HG03457 (cell line): Measurements from ENCODE around the gene MTUS2.
A peak's percentile ranks its signal among the peaks of the same experiment; 100 is the strongest.

Source experiments
- ATAC-seq: cut with Tn5 transposase; IDR thresholded peaks from one replicate; pipeline ENCODE4 v1.9.1; 2021; ENCODE audit warnings: moderate number of reproducible peaks; ENCODE audit not compliant: unreplicated experiment

Gene MTUS2

DNA sequence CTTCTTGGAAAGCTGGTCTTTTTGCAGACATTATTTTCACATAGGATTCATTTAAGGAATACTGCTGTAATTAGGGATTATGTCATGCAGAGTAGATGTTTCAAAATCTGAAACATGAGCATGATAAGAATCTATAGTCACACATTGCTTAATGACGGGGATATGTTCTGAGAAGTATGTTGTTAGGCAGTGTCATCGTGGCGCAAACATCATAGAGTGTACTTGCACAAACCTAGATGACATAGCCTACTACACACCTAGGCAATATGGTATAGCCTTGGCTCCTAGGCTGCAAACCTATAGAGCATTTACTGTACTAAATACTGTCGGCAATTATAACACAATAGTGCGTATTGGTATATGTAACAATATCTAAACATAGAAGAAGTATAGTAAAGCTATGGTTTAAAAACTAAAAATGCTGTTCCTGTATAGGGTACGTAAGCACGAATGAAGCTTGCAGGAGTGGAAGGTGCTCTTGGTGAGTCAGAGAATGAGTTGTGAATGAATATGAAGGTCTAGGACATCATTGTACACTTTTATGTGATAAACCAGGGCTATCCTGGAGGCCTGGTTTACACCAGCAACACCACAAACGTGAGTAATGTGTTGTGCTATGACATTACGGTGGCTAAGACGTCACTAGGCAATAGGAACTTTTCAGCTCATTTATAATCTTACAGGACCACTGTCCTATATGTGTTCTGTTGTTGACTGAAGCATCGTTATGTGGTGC is 283.1 kb downstream of the MTUS2 start:
- no peak for ATAC-seq

- no peak for ATAC-seq
Measured at GRCh38 chr13:29104461-29104860, 284.3 kb downstream of the MTUS2 start.

GRCh38 chr13:29105779-29106178 is 285.6 kb downstream of the MTUS2 start:
- ATAC-seq: no peak

DNA sequence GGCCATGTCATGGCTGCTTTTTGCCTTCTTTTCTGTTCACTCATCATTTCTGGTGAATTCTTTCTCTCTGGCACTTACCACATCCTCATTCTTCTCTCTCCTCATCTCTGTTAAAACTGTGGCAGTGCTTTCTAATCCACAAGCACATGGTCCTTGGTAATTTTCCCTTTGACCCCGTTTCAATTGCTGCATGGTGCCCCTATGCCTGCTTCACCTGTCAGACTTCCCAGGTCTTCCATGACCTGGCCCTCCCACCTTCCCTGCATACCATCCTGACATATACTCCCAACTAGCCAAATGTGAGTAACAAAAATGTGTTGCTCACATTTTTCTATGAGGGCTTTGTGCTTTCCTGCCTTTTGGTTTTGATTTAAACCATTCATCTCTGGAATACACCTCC is 286.5 kb downstream of the MTUS2 start:
- no peak for ATAC-seq

DNA sequence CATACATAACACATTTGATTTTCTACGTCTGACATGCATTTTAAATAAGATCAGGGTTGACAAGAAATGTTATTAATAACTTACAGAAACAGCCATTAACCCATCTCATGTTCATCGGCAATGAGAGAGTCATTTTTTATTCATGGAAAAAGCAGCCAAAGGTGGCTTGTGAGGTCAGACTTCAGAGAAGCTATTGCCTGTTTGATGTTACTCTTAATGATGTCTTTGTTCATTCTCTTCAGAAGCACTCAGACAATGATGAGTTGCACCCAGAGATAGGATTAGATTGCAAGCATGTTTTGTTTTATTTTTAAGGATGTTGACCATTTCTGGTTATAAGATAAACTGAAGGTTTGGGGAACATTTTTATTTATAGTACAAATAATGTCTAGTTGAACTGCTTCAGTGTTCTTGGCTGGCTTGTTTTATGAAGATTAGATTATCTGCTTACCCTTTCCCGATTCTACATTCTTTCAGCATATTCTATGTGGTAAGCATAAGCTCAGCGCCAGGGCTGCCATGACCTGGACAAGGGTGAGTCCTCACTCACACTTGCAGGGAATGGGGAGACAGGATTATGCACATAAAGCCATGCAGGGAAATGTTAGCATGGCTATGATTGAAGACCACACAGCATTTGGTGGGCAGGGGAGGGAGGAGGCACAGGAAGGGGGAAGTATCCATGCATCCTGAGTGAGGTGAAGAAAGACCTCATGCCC is 288.1 kb downstream of the MTUS2 start:
- no peak for ATAC-seq

DNA sequence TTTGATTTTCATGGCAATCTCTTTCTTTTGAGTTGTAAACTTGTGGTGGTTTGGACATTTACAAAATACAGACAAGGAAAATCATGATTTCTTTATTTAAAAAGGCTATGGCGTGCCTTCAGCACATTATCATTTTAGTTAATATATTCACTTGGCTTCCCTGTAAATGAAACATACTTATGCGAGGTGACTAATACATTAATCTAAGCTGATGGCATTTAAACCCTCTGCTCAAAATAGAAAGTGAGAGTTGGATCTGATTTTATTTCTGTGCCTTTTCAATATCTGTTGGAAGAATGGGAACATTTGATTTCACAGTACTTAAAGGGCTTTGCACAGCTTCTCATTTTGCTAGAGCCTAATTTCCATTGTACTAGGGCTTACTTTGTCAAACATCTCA is 289.8 kb downstream of the MTUS2 start:
- ATAC-seq: no peak

DNA sequence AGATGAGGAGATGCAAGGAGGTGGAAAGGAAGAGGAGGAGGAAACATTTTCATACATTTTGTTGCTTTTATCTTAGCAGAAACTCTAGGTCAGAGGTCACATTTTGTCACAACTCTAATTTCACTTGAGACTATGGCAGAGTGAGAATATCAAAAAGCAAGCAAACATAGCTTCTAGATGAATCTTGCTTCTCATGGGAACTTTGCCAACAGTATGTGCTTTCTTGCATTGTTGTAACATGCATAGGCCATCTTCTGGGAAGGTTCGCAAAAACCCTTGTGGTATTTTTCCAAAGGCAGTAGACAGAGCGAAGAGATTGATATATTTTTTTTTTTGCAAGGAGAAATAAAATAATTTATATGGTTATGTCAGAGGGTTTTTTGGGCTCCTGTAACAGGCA is 291.3 kb downstream of the MTUS2 start:
- no peak for ATAC-seq

GRCh38 chr13:29115842-29116241 is 295.7 kb downstream of the MTUS2 start:
- ATAC-seq: no peak

DNA sequence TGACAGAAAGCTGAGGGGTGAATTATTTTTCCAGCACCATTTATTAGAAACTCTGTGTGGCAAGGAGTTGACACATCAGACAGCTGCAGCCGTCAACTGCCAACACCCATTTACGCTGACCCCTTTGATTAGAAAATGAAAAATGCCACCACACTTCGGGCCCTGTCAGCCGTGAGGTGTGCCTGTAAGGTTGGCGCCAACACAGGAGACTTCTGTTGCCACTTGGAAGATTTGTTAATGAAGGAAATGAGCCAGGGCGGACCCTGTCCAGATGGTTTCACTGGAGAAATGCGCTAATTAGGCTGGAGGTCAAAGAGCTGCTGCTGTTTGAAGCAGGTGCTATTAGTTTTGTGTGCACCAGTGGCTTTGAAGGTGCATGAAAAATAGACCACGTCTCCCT is 297.5 kb downstream of the MTUS2 start:
- no peak for ATAC-seq

DNA sequence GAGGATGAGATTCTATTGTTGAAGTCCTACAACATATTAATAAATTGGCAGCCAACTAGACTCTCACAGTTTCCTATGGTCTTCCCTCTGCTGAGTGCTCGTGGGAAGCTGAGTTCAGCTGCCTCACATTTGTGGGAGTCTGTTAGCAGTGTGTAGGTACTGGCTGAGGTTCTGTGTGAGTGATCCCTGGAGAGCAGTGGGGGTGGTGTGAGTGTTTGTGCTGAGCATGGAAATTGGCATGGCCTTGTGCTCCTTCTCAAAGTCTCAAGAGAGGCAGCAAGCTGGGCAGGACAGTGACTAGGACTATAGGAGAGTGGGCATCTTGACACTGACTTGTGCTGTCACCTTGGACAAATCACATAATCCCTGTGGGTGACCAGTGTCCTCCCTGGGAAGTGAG is 298.3 kb downstream of the MTUS2 start:
- no peak for ATAC-seq

GRCh38 chr13:29125191-29125933 is 305.2 kb downstream of the MTUS2 start:
- peak; percentile 56 for ATAC-seq

DNA sequence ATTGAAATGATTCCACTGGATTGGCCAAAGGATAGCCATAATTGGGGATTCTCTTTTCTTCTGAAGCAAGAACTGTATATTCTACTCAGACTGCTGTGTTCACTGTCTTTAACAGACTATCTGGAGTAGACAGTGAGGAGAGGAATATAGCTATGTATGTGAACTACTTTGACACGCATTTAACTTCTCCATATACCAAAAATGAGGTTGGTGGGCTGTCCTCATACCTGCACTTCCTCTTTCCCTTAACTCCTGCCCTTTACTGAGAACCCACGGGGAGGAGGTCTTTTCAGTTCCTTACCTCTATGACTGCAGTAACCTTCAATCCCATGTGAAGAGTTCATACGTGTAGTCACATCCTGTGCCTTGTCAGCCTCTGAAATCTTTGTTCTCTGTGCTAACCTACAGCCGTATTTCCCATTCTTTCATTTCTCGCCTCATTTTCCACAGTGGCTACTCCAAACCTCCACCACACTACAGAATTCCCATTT is 305.8 kb downstream of the MTUS2 start:
- ATAC-seq: peak; percentile 53

GRCh38 chr13:29129616-29130015 is 309.5 kb downstream of the MTUS2 start:
- ATAC-seq: no peak

- no peak for ATAC-seq
Measured at GRCh38 chr13:29131159-29131558, 311.0 kb downstream of the MTUS2 start.

DNA sequence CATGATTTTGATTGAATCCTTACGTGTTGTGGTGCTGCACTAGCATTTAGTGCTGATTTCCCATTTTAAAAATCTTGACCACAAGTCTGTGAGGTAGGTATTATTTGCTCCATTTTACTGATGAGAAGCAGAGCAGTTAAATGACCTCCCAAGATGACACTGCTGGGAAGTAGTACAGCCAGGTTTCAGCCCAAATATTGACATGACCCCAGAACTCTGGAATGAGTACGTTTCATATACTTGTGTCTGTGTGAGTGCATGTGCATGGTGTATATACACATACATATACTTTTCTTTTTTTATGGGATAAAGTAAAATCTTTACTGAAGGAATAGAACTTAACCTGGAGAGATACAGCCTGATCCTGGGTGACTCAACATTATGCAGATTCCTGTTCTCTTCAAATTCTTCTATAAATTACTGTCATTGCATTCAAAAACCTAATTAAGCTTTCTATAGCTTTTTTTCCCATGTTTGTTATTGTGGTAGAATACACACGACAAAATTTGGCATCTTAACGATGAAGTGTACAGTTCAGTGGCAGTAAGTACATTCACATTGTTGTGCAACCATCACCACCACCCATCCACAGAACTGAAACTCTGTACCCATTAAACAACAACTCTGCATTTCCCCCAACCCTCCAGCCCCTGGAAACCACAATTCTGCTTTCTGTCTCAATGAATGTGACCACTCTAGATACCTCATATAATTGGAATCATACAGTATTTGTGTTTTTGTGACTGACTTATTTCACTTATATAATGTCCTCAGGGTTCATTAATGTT is 311.9 kb downstream of the MTUS2 start:
- no peak for ATAC-seq

DNA sequence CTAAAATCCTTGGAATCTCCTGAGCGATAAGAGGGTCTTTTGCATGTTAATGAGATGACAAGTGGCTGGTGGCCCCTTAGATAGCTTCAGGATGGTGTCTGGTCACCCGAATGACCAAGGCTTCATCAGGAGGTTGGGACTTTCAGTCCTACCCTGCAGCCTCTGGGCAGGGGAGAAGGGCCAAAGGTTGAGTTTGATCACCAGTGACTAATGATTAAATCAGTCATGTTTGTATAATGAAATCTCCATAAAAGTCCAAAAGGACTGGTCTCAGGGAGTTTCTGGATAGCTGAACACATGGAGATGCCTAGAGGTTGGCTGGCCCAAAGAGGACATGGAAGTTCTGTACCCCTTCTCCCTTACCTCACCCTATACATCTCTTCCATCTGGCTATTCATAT is 316.2 kb downstream of the MTUS2 start:
- no peak for ATAC-seq

GRCh38 chr13:29137016-29137415 is 316.9 kb downstream of the MTUS2 start:
- no peak for ATAC-seq

GRCh38 chr13:29137995-29138394 is 317.9 kb downstream of the MTUS2 start:
- no peak for ATAC-seq

- ATAC-seq: no peak
Measured at GRCh38 chr13:29140277-29140676, 320.1 kb downstream of the MTUS2 start.

- no peak for ATAC-seq
Measured at GRCh38 chr13:29143847-29144246, 323.7 kb downstream of the MTUS2 start.

DNA sequence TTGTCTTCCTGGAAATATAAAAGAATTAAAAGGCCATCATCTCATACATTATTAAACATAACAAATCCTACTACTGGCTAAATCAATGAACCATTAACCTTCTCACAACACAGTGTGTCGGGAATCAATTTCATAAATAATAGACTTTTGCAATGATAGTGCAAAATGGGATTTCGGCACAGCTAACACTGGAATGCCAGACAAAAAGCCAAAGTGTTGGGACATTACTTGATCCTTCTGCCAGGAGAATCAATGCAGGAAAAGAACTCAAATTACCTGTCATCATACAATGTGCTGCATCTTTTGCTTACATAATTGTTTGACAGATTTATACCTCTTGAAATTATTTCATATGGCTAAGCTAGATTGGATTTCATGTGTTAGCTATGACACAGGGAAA is 334.3 kb downstream of the MTUS2 start:
- no peak for ATAC-seq
